HepG2 (cell line): Measurements from ENCODE around the gene CAMTA1. TPM values are rescaled to one million over a fixed set of nuclear protein-coding genes. Genes with fewer than 3 reads are reported as not detected.

Experiments used
- ATAC-seq: fragments of 200-7000 bp; cut with Tn5 transposase; 3 replicates; pipeline ENCODE4 v1.9.1; 2020; ENCODE audit warnings: mild to moderate bottlenecking, moderate library complexity
- BruUV-seq: library from RNA; stranded (reverse); fragments of 400-500 nt; replicated peaks from 2 replicates; lab custom pipeline; 2021; lab: Mats Ljungman, UMichigan
- CTCF ChIA-PET: fragments of 300-600 bp; formaldehyde crosslinking; extraction: SDS; loops from one replicate; lab custom pipeline; 2021; ENCODE audit warnings: low total read pairs, inconsistent platforms, low intra/inter-chr PET ratio; lab: Yijun Ruan, JAX
- POLR2A ChIA-PET: fragments of 350-600 bp; sonication (Branson Sonifier 250); formaldehyde crosslinking; loops from one replicate; lab custom pipeline; 2020; ENCODE audit warnings: antibody characterized with exemption, inconsistent platforms; lab: Yijun Ruan, JAX
- DNase-seq: peaks from one replicate; pipeline ENCODE4 v3.0.0-alpha.2; 2015; ENCODE audit warnings: low spot score
- FAIRE-seq: peaks from 3 replicates; lab custom pipeline; 2011; peaks lifted over from hg19 to GRCh38; lab: Jason Lieb, UNC
- H2AFZ ChIP-seq: one replicate; pipeline ENCODE4 v1.6.1; 2011; ENCODE audit warnings: low read length, inconsistent platforms
- H3K27ac ChIP-seq: fragments of 300-600 bp; 3 replicates; pipeline ENCODE4 v1.8.0; 2011; ENCODE audit warnings: mixed run types, mild to moderate bottlenecking, mixed read lengths, low read length, inconsistent platforms; ENCODE audit not compliant: insufficient read depth; ENCODE audit errors: extremely low read length
- H3K27me3 ChIP-seq, 2 experiments: fragments of 200-600 bp in 1 of 2; 2 replicates in 1 of 2; 3 replicates in 1 of 2; pipeline versions ENCODE4 v1.6.0 to v1.8.0; 2011; ENCODE audit warnings: low read length in 2 of 2, mild to moderate bottlenecking in 2 of 2, moderate library complexity in 2 of 2, inconsistent platforms in 1 of 2; ENCODE audit not compliant: insufficient read depth in 2 of 2, control insufficient read depth in 1 of 2
- H3K36me3 ChIP-seq, 2 experiments: fragments of 200-600 bp in 1 of 2; replicated peaks in 1 of 2; 2 replicates in 1 of 2; 3 replicates in 1 of 2; pipeline versions ENCODE4 v1.5.1 to v1.8.0; 2011; ENCODE audit warnings: low read length in 2 of 2, inconsistent platforms in 1 of 2; ENCODE audit not compliant: insufficient read depth in 2 of 2, control insufficient read depth in 1 of 2
- H3K4me1 ChIP-seq: 2 replicates; pipeline ENCODE4 v1.5.1; 2012; ENCODE audit warnings: low read length, inconsistent platforms; ENCODE audit not compliant: insufficient read depth
- H3K4me2 ChIP-seq: 2 replicates; pipeline ENCODE4 v1.6.0; 2011; ENCODE audit warnings: low read depth, low read length, inconsistent platforms
- H3K4me3 ChIP-seq, 3 experiments: fragments of 200-600 bp in 1 of 3; sonication (generic), shearing (Covaris generic) in 1 of 3; replicated peaks in 1 of 3; 2 replicates each; pipeline ENCODE4 v1.5.1; 2011 to 2016; ENCODE audit warnings: low read length in 3 of 3, inconsistent platforms in 2 of 3, low read depth in 2 of 3, mild to moderate bottlenecking in 2 of 3, control low read depth in 1 of 3, mixed read lengths in 1 of 3; ENCODE audit not compliant: insufficient read depth in 1 of 3
- H3K79me2 ChIP-seq: one replicate; pipeline ENCODE4 v1.6.1; 2011; ENCODE audit warnings: low read length, inconsistent platforms; ENCODE audit not compliant: insufficient read depth
- H3K9ac ChIP-seq: 2 replicates; pipeline ENCODE4 v1.6.0; 2011; ENCODE audit warnings: mild to moderate bottlenecking, low read depth, low read length, inconsistent platforms; ENCODE audit not compliant: insufficient read depth
- H3K9me3 ChIP-seq: 2 replicates; pipeline ENCODE4 v1.5.1; 2012; ENCODE audit warnings: mild to moderate bottlenecking, low read length
- H4K20me1 ChIP-seq: 2 replicates; pipeline ENCODE4 v1.6.0; 2011; ENCODE audit warnings: inconsistent platforms, mild to moderate bottlenecking, low read length, moderate library complexity; ENCODE audit not compliant: insufficient read depth
- HNF4A ChIP-seq: sonication (generic); formaldehyde crosslinking; IDR thresholded peaks from 2 replicates; pipeline ENCODE4 v1.4.0; 2020; ENCODE audit warnings: missing genetic modification reagents
- KLF15 ChIP-seq: sonication (generic); formaldehyde crosslinking; IDR thresholded peaks from 2 replicates; pipeline ENCODE4 v1.8.1; 2023; ENCODE audit warnings: borderline replicate concordance, mild to moderate bottlenecking, inconsistent platforms, missing genetic modification reagents, mixed read lengths
- NR2F6 ChIP-seq, 2 experiments: IDR thresholded peaks; 2 replicates each; pipeline ENCODE4 v1.6.1; 2016; ENCODE audit warnings: antibody characterized with exemption in 1 of 2, mild to moderate bottlenecking in 1 of 2
- RBFOX2 ChIP-seq: fragments of 200-400 bp; formaldehyde crosslinking; IDR thresholded peaks from 2 replicates; pipeline ENCODE4 v1.6.1; 2017; ENCODE audit warnings: low read depth, mild to moderate bottlenecking, low read length
- RFX5 ChIP-seq: IDR thresholded peaks from 2 replicates; pipeline ENCODE4 v1.6.1; 2011; ENCODE audit warnings: low read depth, low read length, improper control_type of control experiment
- RORA ChIP-seq: sonication (generic); formaldehyde crosslinking; IDR thresholded peaks from 2 replicates; pipeline ENCODE4 v1.5.0; 2020; ENCODE audit warnings: mild to moderate bottlenecking, missing genetic modification reagents, moderate library complexity
- SP140L ChIP-seq: sonication (generic); formaldehyde crosslinking; IDR thresholded peaks from 2 replicates; pipeline ENCODE4 v1.4.0; 2020; ENCODE audit warnings: missing genetic modification reagents, borderline replicate concordance
- U2AF1 ChIP-seq: fragments of 200-400 bp; formaldehyde crosslinking; optimal IDR thresholded peaks from 2 replicates; pipeline ENCODE3; 2017; ENCODE audit warnings: mild to moderate bottlenecking, low read depth, low read length
- ZIK1 ChIP-seq: sonication (generic); formaldehyde crosslinking; IDR thresholded peaks from 2 replicates; pipeline ENCODE4 v1.5.0; 2020; ENCODE audit warnings: mild to moderate bottlenecking, low read depth, missing genetic modification reagents, borderline replicate concordance
- ZKSCAN1 ChIP-seq: fragments of 150-350 bp; IDR thresholded peaks from 2 replicates; pipeline ENCODE4 v1.6.1; 2014; ENCODE audit warnings: low read length
- ZNF251 ChIP-seq: sonication (generic); formaldehyde crosslinking; IDR thresholded peaks from 2 replicates; pipeline ENCODE4 v1.9.0; 2021; ENCODE audit warnings: mild to moderate bottlenecking, missing genetic modification reagents
- ZNF850 ChIP-seq: sonication (generic); formaldehyde crosslinking; conservative IDR thresholded peaks from 2 replicates; pipeline ENCODE4 v1.9.0; 2021; ENCODE audit warnings: mild to moderate bottlenecking, missing genetic modification reagents
- WGBS: methylation state at CpG from one replicate; pipeline ENCODE4 v1.1.6; 2017; ENCODE audit warnings: low lambda C conversion rate; 5-methylcytosine and 5-hydroxymethylcytosine counted together
- in situ Hi-C: cut with HindIII; loops from 2 replicates; pipeline ENCODE4 v1.10.0; 2017; ENCODE audit warnings: low pct_unique_long_range_greater_than_20kb; ENCODE audit not compliant: extremely low pct_ligation_motif_present
- intact Hi-C: fragments of 100-400 bp; cut with micrococcal nuclease; formaldehyde crosslinking; loops from one replicate; pipeline ENCODE4 v1.10.0; 2022; ENCODE audit not compliant: unreplicated experiment
- polyA plus RNA-seq, 8 experiments: library from polyadenylated mRNA; depleted of rRNA in 3 of 8; stranded (reverse) in 7 of 8; unstranded in 1 of 8; fragments of >200 nt; fragmentation: Illumina TruSeq in 4 of 8; extraction: Trizol in 4 of 8; gene quantifications; 2 replicates each; pipeline versions ENCODE4 v1.2.1 to v1.2.3, GENCODE V29; 2011 to 2016; ENCODE audit warnings: low read depth in 4 of 8, missing spikeins in 1 of 8, mixed read lengths in 1 of 8; ENCODE audit not compliant: insufficient read depth in 1 of 8
- total RNA-seq, 5 experiments: library from RNA; depleted of rRNA; stranded (reverse); fragments of >200 nt; fragmentation: Illumina TruSeq; extraction: Trizol; gene quantifications; 2 replicates each; pipeline ENCODE4 v1.2.3, GENCODE V29; 2016; ENCODE audit warnings: low read depth in 1 of 5
- TF ChIP-seq, protein P1 (sequence below): IDR thresholded peaks from 2 replicates; pipeline ENCODE4 v1.6.1; 2016; ENCODE audit warnings: missing biosample characterization, missing genetic modification reagents, low read depth
- TF ChIP-seq, protein P2 (sequence below): sonication (generic); formaldehyde crosslinking; IDR thresholded peaks from 2 replicates; pipeline ENCODE4 v1.4.0; 2020; ENCODE audit warnings: missing genetic modification reagents

Gene CAMTA1
- total and polyA plus RNA-seq, 2 of the 13 experiments (the other 11 are each of a cell fraction or from before 2014, with no cell fraction given), result 25.0 to 36.4 TPM

DNA sequence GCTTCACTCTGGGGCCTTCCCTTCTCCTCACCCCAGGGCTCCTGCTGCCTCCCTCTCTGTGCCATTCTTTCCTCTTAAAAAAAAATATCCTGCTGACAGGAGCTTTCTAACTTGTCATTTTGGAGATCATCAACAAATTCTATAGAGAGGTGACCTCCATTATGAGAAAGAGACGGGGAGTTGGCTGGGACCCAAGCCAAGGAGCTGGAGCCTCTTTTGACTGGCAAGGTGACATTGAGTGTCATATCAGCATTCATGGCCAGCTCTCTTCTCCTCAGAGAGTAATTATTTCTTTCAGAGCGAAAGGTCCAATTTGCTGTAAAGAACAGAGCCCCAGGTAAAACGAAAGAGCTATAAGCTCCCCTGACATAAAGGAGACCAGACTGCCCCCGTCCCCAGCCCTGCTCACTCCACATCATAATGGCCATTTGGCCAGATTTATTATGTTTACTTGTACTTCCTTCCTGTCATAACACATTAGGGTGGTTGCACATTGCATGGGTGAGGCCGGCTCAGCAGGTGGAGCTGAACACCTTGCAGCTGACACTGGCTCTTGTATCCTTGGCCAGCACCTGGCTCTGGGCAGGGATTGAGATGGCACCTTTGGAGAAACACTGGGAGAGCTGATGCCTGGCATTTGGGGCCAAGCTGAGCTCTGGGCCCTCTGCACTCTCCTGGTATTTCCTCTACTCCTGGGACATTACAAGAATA is 581.9 kb downstream of the CAMTA1 start:
- in situ Hi-C loops (no loop called here), intact Hi-C loops (no loop called here)
- Histone ChIP-seq H2AFZ (no peak overlapping the region), H3K9ac (no peak overlapping the region), H3K79me2 (no peaks in the 10 kb centered on the region), H4K20me1 (no peaks in the 10 kb centered on the region), H3K36me3 (no peaks in the 10 kb centered on the region), H3K4me1 (no peaks in the 10 kb centered on the region), H3K4me3 (no peak overlapping the region), H3K9me3 (no peaks in the 10 kb centered on the region), H3K27me3 (peaks cover 1 to 4% of the 10 kb centered on the region in 2 experiments; a peak in 3 of 5 replicates), H3K4me2 (no peak overlapping the region), H3K27ac (no peak overlapping the region)
- FAIRE-seq, result no peak
- no peak for ATAC-seq
- 0% methylated on average over 4 of the region's 5 CpGs for WGBS
- TF ChIP-seq, protein P1, sequence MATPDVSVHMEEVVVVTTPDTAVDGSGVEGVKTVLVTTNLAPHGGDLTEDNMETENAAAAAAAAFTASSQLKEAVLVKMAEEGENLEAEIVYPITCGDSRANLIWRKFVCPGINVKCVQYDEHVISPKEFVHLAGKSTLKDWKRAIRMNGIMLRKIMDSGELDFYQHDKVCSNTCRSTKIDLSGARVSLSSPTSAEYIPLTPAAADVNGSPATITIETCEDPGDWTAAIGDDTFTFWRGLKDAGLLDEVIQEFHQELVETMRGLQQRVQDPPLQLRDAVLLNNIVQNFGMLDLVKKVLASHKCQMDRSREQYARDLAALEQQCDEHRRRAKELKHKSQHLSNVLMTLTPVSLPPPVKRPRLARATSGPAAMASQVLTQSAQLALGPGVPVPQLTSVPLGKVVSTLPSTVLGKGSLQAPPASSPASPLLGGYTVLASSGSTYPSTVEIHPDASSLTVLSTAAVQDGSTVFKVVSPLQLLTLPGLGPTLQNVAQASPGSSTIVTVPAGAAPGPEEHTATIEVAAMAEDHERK, result no peak
- no peak for TF ChIP-seq ZNF251 (CRISPR knock-in tag)
- POLR2A ChIA-PET, result no interaction called here
- no TSS peak for BruUV-seq
- no peak for DNase-seq
- CTCF ChIA-PET, result no interaction called here

- Histone ChIP-seq H3K4me3 (no peak overlapping the region), H3K9ac (no peak overlapping the region), H3K27ac (no peak overlapping the region), H3K27me3 (peaks cover 1 to 17% of the 10 kb centered on the region in 2 experiments; a peak in 4 of 5 replicates), H3K36me3 (no peaks in the 10 kb centered on the region), H2AFZ (no peak overlapping the region), H3K4me2 (no peak overlapping the region), H3K79me2 (no peaks in the 10 kb centered on the region), H3K9me3 (no peaks in the 10 kb centered on the region), H4K20me1 (no peaks in the 10 kb centered on the region), H3K4me1 (no peaks in the 10 kb centered on the region)
- no TSS peak for BruUV-seq
- DNase-seq (no peak), FAIRE-seq (no peak), ATAC-seq (no peak)
- 2% methylated on average over 7 of the region's 8 CpGs for WGBS
- ChIA-PET POLR2A (no interaction called here), CTCF (no interaction called here)
- intact Hi-C loops (no loop called here), in situ Hi-C loops (no loop called here)
- TF ChIP-seq ZIK1 (CRISPR knock-in tag) (no peak), RBFOX2 (no peak), ZNF850 (no peak), SP140L (CRISPR knock-in tag) (no peak), KLF15 (CRISPR knock-in tag) (no peak), HNF4A (no peak), ZKSCAN1 (no peak), U2AF1 (no peak), RORA (no peak), RFX5 (no peak), NR2F6 (IDR thresholded peaks at IDR 0.05) (no peak), NR2F6 (CRISPR knock-in tag; IDR thresholded peaks at IDR 0.05) (no peak)
- TF ChIP-seq, protein P2, sequence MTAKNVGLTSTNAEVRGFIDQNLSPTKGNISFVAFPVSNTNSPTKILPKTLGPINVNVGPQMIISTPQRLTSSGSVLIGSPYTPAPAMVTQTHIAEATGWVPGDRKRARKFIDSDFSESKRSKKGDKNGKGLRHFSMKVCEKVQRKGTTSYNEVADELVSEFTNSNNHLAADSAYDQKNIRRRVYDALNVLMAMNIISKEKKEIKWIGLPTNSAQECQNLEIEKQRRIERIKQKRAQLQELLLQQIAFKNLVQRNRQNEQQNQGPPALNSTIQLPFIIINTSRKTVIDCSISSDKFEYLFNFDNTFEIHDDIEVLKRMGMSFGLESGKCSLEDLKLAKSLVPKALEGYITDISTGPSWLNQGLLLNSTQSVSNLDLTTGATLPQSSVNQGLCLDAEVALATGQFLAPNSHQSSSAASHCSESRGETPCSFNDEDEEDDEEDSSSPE (CRISPR knock-in tag), result no peak
These were observed 584.6 kb downstream of the CAMTA1 start for GRCh38 chr1:7369866-7370265.
